ENCODE data around the gene PIP. TPM values are rescaled to one million over a fixed set of nuclear protein-coding genes. Genes with fewer than 3 reads are reported as not detected.

PIP gene
- total and polyA plus RNA-seq, 2 of the 8 experiments (the other 6 are each of a cell fraction or from before 2014, with no cell fraction given) = not detected

- no peaks in the 10 kb centered on the region for H3K27me3 ChIP-seq (replicated peaks in 1 of 4; ENCODE audit: control insufficient read depth in 3 of 4, extremely low read depth in 1 of 4, insufficient read depth in 3 of 4, low read length in 3 of 4)
- ChIA-PET POLR2A (ENCODE audit: partially characterized antibody) (no interaction called here), CTCF (ENCODE audit: partially characterized antibody) (interaction anchor here (0.6 to 2.7 kb wide), 3 partner anchors 161 to 170 kb away, joined by 3 to 11 read pairs (median 3); no protein-coding TSS in a partner anchor)
- H3K4me2 ChIP-seq (ENCODE audit: insufficient read depth in 1 of 2, low read depth in 2 of 2, low read length in 2 of 2) = no peak overlapping the region
- WGBS, 2 experiments (ENCODE audit: extremely low coverage in 1 of 2, insufficient coverage in 1 of 2, insufficient read length in 1 of 2, insufficient replicate concordance in 2 of 2, low coverage in 1 of 2, low lambda C conversion rate in 2 of 2, missing lambda C conversion rate in 1 of 2) = 82% methylated on average over 4 of the region's 4 CpGs; no CpG with 5 or more reads in 1 of the 2 experiments
- no peaks in the 10 kb centered on the region for H3K79me2 ChIP-seq (ENCODE audit: control insufficient read depth in 1 of 2, insufficient read depth in 2 of 2, low read length in 2 of 2)
- H3K23me2 ChIP-seq (ENCODE audit: low read depth, low read length) = no peaks in the 10 kb centered on the region
- no peak overlapping the region for H4K91ac ChIP-seq (replicated peaks; ENCODE audit: insufficient read length, low read length)
- H3K4ac ChIP-seq (replicated peaks; ENCODE audit: insufficient read length, low read depth, low read length) = no peak overlapping the region
- H2BK20ac ChIP-seq (ENCODE audit: low read length) = no peak overlapping the region
- H4K5ac ChIP-seq (ENCODE audit: insufficient read length, low read depth, low read length) = no peak overlapping the region
- no peak overlapping the region for H3K18ac ChIP-seq (ENCODE audit: extremely low read depth, low read length)
- DNase-seq (ENCODE audit: low read depth in 1 of 2, low spot score in 2 of 2) (no peak), FAIRE-seq (no peak)
- H4K8ac ChIP-seq (ENCODE audit: extremely low read depth, insufficient read depth, low read length) = no peak overlapping the region
- H3K36me3 ChIP-seq (ENCODE audit: control insufficient read depth in 2 of 4, insufficient read depth in 4 of 4, low read length in 3 of 4) = no peaks in the 10 kb centered on the region
- H3K4me1 ChIP-seq (replicated peaks in 1 of 4; ENCODE audit: control insufficient read depth in 3 of 4, insufficient read depth in 4 of 4, low read length in 3 of 4) = no peaks in the 10 kb centered on the region
- no peak overlapping the region for H3K56ac ChIP-seq (replicated peaks; ENCODE audit: insufficient read length, low read depth, low read length)
- TF ChIP-seq TCF12 (IDR thresholded peaks at IDR 0.05; ENCODE audit: low read depth, low read length) = no peak
- TF ChIP-seq NANOG (IDR thresholded peaks at IDR 0.05; ENCODE audit: insufficient read depth, low read depth, low read length, poor library complexity, severe bottlenecking) = no peak
- TF ChIP-seq CBX8 (IDR thresholded peaks at IDR 0.05; ENCODE audit: borderline replicate concordance, low read depth, low read length) = no peak
- no peak for TF ChIP-seq KDM1A (IDR thresholded peaks at IDR 0.05; ENCODE audit: borderline replicate concordance, low read length)
- TF ChIP-seq KDM5A (IDR thresholded peaks at IDR 0.05; ENCODE audit: low read length) = no peak
- no peak for TF ChIP-seq E2F6 (IDR thresholded peaks at IDR 0.05)
- no peak for TF ChIP-seq USF2 (IDR thresholded peaks at IDR 0.05; ENCODE audit: low read length)
- no peak for TF ChIP-seq ASH2L (IDR thresholded peaks at IDR 0.05; ENCODE audit: low read length)
- TF ChIP-seq ZNF274 (IDR thresholded peaks at IDR 0.05; ENCODE audit: borderline replicate concordance, extremely low read depth, low read length) = no peak
- H2AK5ac ChIP-seq (ENCODE audit: low read depth, low read length) = no peak overlapping the region
- H3K4me3 ChIP-seq (ENCODE audit: extremely low read depth in 1 of 4, insufficient read depth in 2 of 4, low read depth in 3 of 4, low read length in 4 of 4) = no peak overlapping the region
- H2BK15ac ChIP-seq (ENCODE audit: low read length) = no peak overlapping the region
- no peaks in the 10 kb centered on the region for H3K9me3 ChIP-seq (ENCODE audit: insufficient read depth in 2 of 2, low read depth in 1 of 2, low read length in 1 of 2)
- H3K27ac ChIP-seq (ENCODE audit: low read depth, low read length) = no peak overlapping the region
- H3K79me1 ChIP-seq (ENCODE audit: low read depth, low read length) = no peaks in the 10 kb centered on the region
- H2BK12ac ChIP-seq (ENCODE audit: low read depth, low read length) = no peak overlapping the region
- H3K9ac ChIP-seq (replicated peaks in 1 of 4; ENCODE audit: extremely low read depth in 1 of 4, low read depth in 3 of 4, low read length in 3 of 4) = no peak overlapping the region
- H4K20me1 ChIP-seq (replicated peaks in 1 of 2; ENCODE audit: control insufficient read depth in 1 of 2, insufficient read depth in 2 of 2, low read length in 2 of 2) = no peaks in the 10 kb centered on the region
- H2BK5ac ChIP-seq (ENCODE audit: low read depth, low read length) = no peak overlapping the region
- no peak overlapping the region for H2BK120ac ChIP-seq (replicated peaks; ENCODE audit: low read depth, low read length)
- H3K23ac ChIP-seq (ENCODE audit: insufficient read length) = no peak overlapping the region
- H3K14ac ChIP-seq (ENCODE audit: insufficient read length) = no peak overlapping the region
- H2AFZ ChIP-seq (ENCODE audit: low read length) = no peak overlapping the region
Measured at GRCh38 chr7:143172354-143172753, 40.5 kb downstream of the PIP start.

All from H1 (cell line).